Ovary (tissue), 3 donors: Measurements from ENCODE around the gene TM4SF1.

ENCODE experiments used
- CTCF ChIP-seq, 3 donors: fragments of 450-650 bp in 2 of 3; fragments of 200-600 bp in 1 of 3; IDR thresholded peaks; one replicate each; pipeline versions ENCODE4 v1.5.1 to v1.8.0; 2016 to 2022; ENCODE audit warnings: antibody characterized with exemption in 3 of 3, mild to moderate bottlenecking in 1 of 3
- EP300 ChIP-seq: sonication (generic); formaldehyde crosslinking; IDR thresholded peaks from one replicate; pipeline ENCODE4 v1.6.1; 2017; ENCODE audit warnings: antibody characterized with exemption
- POLR2A ChIP-seq: fragments of 450-650 bp; IDR thresholded peaks from one replicate; pipeline ENCODE4 v1.6.1; 2017; ENCODE audit warnings: antibody characterized with exemption, mild to moderate bottlenecking, moderate library complexity
- donor health status: DM: no; HTN: no; CAD: no.

GRCh38 chr3:149319750-149320149 is 57.7 kb downstream of the TM4SF1 start:
- no peak for TF ChIP-seq CTCF (IDR thresholded peaks at IDR 0.05)
- TF ChIP-seq POLR2A, result no peak
- no peak for TF ChIP-seq EP300
